ENCODE measurements around the gene TFF2.

The TFF2 gene

DNA sequence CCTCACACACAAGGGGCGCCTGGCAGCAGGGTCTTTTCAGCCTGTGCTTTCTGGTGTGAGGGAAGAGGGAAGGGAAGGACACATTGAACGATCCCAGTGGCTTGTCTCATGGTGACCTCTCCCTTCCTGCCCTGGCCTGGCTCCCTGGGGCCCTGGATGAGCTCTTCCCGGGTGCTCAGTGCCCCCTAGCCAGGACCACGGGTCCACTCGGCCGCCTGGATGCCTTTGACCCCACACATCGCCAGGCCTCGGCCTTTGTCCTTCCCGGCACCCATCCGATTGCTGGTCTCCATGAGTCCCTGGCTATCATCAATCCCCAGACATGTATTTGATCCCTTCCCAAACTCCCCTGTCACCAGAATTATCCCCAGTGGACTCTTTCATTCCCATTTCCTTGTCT lies 29.6 kb downstream of the TFF2 start:
- DNase-seq: no peak

DNA sequence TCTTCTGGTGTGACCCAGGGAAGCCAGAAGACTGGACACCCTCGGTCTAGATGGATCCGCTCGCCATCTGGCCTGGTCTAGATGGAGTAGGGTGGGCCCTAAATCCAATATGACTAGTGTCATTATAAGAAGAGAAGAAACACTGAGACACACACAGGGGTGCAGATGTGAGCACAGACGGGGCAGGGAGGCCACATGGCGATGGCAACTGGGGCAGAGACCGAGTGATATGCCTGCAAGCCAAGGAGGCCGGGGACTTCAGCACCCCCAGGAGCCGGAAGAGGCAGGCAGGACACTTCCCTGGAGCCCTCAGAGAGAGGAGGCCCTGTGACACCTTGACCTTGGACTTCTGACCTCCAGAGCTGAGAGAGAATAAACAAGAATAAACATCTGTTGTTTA lies 30.0 kb downstream of the TFF2 start:
- no peak for DNase-seq

DNA sequence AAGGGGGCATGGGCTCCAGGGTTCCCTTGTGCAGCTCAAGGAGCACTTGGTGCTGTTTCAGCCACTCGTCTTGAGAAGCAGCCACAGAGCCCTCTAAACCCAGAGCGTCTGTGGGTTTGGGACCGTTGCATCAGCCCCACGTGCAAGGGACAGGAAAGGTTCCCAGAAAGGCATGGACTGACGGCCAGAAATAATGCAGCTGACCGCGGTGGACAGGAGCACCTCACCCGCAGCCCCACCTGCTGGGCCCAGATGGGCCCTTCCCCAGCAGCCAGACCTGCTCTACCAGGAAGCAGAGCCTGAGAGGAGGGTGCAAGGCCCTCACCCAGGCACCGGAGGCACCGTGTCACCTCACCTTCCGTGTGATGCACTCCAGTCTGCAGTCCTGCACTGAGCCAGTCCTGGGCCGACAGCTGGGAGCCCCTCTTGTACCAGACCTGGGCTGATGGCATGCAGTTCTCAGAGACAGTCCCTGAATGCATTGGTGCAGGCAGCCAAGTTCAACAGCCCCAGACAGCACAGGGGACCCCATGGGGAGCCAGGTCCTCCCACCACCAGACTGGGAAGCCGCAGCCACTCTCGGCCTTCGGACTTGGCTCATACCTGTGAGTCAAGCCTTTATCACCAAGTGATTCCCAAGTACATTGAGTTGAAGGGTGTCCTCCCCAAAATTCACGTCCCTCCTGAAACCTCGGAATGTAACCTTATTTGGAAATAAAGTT lies 30.8 kb downstream of the TFF2 start:
- DNase-seq: no peak

DNA sequence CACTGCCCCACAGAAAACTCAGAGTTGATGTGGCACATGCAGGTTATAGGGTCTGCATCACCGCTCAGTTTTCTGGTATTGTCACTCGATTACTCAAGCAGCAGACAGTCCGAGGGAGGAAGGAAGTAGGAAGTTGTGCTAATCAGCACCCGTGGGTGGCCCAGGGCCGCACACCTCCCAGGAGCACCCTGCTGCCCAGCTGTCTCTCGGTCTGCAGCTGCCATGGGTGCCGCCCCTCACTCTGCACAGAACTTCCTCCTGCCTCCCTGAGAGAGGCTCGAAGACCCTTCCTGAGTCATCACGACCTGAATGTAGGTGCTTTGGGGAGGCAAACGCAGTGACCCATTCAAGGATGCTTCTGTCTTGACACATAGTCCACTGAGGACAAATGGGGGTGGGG lies 31.4 kb downstream of the TFF2 start:
- DNase-seq: no peak

DNA sequence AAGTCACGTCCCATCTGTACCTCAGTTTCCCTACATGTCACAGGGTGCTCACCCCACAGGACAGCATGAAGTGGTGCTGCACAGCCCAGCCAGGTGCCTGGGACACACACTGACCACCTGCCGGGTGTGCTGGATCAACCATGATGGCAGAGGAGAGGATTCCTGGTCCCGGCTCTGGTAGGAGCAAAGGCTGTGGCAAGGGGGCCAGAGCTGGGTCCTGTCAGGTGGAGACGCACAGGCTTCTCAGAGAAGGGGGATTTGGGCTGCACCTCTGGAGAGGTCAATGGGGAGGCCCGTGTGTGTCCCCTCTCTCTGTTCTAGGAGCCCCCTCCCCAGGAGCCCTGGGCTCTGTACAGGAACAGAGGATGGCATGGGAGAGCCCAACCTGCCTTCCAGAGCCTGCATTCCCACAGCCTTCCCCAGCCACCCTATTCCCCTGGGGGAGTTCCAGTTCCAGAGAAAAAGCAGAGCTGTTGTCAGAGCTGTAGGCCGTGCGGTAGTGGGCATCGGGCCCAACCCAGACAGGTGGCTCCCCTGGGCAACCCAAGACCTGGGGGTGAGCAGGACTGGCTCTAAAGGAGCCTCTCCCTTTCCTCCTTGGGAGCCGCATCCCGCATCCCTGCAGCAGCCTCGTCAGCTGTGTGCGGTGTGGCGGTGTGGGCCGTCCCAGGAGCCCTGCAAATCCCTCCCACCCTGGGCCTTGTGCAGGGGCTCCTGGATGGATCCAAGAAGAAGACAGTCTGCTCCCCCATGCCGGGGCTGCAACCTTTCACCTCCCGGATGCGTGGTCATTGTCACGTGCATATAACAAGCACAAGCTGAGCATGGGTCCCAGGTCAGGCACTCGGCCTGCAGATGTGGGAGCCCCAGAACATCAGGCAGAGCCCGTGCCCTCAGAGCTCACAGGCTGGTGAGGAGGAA lies 32.7 kb downstream of the TFF2 start:
- DNase-seq: no peak

DNA sequence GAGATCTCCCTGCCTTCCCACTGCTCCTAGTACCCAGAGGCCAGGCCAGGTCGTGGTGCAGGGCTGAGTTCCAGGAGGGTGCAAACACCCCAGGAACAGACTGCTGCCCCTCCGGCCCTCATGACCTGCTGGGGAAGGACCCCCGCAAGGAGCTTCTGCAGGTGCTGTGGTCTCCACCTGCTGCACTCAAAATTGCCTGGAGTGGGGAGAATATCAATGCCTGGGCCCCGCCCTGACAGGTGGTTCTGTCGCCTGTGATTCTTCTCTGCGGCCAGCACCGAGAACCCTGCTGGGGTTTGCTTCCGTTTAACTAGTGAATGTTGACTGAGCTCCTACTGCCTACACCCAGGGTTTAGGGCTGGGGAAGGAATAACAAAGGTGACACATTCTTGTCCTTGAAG lies 33.5 kb downstream of the TFF2 start:
- DNase-seq: no peak

DNA sequence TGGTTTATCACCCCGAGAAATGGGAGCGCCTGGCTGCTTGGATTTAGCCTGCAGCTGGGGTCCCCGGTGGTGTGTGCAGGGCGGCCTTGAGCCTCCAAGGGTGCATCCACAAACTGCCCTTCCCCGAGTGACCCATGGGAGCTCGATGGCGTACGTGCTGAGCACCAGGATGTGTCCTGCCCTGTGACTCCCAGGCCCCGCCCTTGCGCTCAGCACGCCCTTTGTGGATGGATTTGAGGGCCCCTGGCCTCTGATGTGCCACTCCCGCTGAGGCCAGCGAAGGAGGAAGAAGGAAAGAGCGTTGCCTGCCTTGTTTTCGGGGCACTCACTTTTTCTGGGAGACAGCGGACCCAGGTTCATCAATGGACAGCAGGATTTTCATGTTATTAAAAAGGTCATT lies 33.9 kb downstream of the TFF2 start:
- DNase-seq: no peak

DNA sequence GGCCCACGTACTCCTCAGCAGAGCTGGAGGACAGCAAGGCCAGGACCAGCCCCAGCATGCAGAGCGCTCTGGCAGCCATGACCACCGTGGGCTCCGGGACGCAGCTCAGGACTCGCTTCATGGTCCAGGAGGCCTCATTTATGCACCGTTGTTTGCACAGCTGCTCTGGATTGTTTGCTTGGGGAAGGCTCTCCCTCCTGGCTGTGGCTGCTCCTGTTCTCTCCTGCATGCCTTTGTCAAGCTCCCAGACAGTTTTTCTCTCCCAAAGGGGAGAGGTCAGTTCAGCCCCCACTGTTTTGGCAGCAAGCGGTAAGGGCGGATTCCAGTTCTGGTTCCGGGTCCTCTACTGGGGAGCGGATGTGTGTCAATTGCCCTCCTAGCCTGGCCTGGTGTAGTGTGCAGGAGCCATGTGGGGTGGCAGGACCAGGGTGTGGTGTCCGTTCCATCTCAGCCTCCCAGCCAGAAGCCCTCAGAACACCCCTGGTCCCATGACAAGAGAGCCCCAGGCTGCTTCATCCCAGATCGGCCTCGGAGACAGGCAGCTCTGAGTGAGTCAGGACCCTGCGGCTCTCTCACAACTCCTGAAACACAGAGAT lies 35.4 kb downstream of the TFF2 start, which contains the start of gene TFF3:
TFF3 (minus strand) TSS at position 114 of the 596 bp plus-strand sequence; CDS start at position 79, 35 bp downstream.
- DNase-seq: no peak

DNA sequence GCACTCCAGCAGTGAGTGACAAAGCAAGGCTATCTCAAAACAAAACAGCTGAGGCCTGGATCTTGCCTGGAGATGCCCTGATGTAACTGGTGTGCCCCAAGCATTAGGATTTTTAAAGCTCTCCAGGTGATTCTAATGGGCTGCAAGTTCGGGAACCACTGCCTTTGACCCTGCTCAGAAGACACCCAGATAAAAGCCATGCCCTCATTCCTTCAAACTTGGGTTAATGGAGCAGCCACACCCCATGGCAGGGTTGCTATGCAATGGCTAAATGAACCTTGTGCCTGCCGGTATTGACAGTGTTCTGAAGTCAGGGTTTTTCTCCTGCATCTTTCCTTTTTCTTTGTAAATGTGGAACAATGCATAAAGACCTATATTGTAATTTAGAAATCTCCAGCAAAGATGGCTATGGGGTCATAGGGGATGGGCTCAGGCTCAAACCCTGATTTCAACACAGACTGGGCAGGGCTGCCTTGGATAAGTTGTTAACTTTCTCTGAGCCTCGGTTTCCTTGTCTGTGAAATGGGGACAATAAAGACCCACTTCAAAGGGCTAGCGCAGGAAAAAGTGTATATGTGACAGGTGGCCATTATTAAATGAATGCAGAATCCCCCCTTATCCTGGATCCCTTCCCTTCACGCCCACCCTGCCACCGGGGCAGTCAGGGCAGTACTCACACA lies 36.0 kb downstream of the TFF2 start:
- DNase-seq: no peak

DNA sequence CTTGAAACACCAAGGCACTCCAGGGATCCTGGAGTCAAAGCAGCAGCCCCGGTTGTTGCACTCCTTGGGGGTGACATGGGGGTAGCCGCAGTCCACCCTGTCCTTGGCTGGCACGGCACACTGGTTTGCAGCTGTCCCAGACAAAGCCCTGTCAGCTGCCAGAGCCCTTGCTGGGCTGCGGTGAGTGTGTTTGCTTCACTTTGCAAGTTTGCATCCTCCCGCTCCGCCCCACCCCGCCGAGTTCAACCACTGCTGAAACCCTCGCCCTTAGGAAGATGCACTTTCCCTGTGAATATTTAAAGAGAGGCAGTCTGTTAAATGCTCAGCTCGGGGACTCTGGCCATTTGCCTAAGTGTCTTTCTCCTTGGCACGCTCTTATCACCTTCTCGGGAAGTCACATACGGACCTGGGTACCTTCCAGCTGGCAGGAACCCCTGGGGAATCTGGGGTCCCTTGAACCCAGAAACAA lies 37.3 kb downstream of the TFF2 start:
- DNase-seq: no peak

DNA sequence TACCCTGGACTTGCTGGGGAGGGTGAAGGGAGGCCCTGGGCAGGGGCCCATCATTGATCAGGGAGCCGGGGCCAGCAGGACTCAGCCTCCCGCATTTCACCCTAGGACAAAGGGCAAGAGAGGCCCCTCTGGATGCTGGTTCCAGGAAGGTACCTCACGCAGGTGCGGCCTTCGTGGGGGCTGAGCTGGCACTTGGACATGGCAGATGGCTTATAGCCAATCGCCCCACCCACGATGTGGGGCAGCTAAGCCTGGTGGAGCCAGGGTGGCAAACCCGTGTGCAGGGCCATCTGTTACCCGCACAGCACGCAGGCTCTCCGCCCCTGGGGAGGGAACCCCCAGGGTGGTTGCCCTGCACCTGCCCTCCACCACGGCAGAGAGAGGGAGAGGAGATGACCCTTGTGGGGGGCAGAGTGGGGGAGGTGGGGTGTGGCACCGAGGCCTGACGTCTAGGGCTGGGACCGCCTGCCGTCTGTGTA lies 38.1 kb downstream of the TFF2 start:
- DNase-seq: no peak

DNA sequence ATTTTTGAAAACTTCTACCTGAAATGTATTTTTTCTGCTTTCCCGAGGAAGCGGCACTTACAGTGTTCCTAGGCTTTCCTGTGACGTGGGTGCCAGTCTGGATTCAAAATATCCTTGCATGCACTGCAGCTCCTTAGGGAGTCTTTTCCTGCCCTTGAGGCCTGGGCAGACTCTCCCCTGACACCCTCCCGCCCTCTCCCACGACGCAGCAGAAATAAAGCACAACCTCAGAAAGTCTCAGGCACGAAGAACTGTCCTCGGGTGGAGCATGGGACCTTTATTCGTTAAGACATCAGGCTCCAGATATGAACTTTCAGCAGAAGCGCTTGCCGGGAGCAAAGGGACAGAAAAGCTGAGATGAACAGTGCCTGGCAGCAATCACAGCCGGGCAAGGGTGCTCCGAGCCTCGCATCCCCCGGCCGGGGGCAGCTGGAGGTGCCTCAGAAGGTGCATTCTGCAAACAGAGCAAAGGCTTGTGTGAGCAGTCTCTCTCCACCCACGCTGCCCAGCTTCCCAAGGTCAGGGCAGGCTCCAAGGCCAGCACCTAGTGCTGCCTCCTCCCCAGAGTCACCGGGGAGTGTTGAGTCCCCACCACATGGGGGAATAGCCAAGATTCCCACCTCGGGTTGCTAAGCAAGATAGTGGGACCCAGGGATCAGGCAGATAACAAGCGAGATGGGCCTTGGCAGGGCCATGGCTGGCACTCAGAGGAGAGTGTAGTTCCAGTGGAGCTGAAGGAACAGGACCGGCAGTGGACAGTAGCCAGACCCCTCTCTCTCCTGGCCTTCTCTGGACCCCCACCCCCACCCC lies 38.8 kb downstream of the TFF2 start:
- no peak for DNase-seq

DNA sequence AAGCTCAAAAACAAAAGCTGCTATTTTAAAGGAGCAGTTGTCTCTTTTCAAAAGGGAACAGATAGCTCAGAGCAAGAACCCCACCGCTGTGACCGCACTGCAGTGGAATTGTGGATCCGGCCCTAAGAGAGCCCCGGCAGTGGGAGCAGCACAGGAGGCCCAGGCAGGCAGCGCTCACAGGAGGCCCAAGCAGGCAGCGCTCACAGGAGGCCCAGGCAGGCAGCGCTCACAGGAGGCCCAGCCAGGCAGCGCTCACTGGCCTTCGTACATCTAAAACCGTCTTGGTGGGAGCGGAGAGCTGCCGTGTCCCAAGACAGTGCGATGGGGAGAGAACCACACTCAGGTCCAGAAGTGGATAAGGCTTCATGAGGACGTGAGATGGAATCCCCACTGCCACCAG lies 39.6 kb downstream of the TFF2 start:
- no peak for DNase-seq

DNA sequence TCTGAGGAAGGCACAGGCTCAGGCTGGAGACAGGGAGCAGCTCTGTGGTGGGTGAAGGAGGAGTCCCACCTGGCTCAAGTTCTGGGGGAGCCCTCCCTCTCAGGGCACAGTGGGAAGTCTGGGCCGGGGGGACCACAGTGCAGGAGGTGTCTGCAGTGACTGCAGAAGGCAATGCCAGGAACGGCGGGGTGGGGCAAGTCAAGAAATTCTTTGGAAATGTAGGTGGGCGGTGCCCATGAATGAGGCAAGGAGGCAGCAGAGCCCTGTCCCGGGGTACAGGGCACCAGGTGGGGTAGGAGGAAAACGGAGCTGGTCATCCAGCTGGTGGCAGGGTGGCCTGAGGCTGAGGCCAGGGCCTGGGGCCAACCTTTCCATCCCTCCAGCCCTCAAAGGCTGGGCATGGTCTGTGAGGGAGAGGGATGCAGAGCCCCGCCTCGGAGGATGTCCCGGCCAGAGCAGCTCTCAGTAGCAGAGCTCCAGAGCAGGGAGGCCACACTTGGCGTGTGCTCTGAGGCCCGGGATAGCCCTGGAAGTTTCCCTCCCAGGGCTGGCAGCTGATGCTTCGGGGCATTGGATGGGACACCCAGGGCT lies 40.3 kb downstream of the TFF2 start:
- no peak for DNase-seq

DNA sequence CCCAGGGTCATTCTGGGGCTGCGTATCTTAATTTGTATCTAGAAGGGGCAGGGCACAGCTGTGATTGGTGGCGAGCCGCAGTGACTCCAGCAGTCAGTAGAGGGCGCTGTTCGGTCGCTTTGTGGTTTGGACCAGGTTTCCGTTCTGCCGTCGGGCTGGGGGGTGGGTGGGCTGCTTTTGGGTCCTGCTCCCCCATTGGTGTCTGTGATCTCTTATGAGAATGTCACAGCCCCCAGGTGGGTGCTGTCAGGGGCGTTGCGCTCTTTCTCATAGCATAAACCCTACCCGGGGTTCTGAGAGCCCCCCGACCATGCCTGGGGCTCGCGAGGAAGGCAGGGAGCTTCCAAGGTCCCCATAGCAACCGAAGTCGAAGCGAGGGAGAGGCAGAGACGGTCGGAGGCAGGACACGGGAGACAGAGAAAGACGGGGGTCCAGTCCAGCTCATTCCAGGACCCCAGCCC lies 41.0 kb downstream of the TFF2 start:
- peak in 41 of 56 donors; percentile 6 to 78 (median 27) for DNase-seq

DNA sequence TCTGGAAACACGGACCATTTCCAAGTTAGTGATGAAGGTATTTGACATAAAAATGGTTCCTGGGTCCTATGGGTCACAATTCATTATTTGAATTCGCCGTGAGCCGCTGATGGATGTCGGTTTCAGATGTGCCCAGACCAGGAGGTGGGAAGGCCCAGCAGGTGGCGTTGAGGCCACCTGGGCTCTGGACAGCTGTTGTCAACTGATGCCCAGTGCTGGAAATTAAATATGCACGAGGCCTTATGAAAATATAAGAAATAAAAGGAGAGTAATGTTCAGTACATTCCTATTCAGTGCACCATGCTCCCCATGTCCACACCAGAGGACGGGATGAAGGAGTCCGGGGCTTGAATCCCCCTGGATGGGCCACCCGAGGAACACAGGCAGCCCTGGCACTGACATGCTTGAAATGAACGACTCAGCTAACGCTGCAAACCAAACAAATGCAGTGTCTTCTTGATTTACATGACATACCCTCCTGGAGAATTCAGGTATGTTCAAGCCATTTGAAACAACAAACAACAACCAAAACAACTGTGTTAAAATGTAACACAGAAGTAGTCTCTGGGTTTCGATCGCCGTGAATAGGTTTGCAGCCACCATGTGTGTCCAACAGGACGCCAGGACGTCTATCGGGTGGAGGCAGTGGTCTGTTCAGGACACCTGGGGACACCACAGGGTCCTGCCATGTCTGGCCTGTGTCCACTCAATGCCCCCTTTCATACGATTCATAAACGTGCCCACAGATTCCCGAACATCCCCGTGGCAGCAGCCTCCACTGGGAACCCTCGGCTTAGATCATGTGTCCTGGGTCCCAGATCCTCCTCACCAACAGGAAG lies 41.7 kb downstream of the TFF2 start:
- DNase-seq: no peak

DNA sequence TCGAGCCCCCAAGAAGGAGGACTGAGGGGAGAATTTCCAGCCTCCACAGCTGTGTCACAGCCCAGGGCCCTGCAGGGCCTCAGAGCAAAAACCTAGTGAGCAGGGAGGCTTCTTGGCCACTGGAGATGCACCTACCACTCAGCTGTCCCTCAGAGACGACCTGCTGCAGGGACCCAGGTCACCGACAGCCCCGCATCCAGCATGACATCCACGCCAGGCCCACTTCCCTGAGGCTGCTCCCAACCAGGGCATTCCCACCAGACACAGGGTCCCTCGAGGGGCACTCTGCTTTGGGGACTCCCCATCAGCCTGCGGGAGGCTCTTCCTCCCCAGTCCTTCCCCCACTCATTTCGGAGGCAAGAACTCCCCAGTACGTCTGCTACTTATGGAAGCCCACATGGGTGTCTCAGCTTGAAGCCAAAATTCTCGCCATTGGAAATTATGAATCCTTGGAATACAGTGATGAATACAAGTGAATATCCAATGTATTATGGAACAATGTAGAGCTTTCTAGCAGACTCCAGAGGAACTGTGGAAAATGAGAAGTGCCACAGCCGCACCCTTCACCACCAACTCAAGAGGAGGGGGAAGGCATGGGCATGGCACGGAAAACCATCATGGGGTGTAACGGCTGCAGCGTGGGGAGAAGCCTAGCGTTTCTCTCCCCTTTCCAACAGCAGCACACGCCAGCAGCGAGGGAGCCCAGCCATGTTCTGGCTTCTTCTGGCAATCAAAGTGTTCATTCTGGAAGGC lies 42.5 kb downstream of the TFF2 start:
- DNase-seq: no peak

DNA sequence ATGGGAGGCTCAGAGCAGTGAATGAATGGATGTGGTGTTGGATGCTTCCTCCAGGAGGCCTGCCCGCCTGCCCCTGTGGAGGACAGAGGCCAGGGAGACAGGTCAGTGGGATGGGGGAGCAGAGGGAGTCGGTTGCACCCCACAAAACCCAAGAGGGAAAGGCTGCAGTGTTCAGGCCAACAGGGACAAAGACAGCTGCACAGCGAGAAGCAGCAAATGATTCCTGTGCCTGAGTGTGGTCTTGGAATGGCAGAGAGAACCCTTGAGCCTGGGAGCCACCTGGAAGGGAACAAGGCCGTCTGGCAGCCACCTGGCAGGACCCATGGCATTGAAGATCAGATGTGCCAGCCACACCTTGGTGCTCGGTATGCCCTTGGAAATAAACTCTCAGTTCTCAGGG lies 43.7 kb downstream of the TFF2 start:
- no peak for DNase-seq
